ENCODE measurements around the gene NUP54.

The NUP54 gene

GRCh38 chr4:76148142-76148865, at the start of gene NUP54:
Gene NUP54, minus strand, starts transcription at chr4:76148397. Its CDS starts 23 bp downstream, at chr4:76148374.
- DNase-seq = peak; percentile 69 to 94 (median 89)

DNA sequence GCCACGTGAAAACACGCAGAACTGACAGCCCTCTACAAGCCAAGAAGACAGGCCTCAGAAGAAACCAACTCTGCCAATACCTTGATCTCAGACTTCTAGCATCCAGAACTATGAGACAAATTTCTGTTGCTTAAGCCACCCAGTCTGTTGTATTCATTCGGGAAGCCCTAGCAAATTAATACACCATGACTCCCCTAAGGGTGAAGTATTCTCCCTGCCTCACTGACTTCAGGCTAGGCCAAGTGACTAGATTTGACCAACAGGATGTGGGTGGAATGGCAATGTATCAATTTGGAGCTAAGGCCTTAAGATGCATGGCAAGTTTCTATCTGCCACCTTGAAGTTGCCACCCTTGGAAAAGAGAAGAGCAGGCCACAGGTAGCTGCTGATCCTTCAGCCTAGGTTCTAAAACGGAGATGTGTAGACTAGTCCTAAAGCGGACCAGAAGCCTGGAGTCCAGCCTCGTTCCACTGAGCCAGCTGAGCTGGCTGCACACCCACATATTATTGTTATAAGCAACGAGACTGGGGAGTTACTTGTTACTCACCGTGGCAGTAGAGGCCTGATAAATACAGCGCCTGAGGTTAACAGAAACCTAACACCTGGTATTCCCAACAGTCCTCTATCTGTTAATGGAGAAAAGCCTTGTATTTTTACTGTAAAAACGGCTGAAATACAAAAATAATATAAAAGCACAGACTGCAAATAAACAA, 49.0 kb upstream of the NUP54 start:
- DNase-seq = peak in 3 of 14 donors; percentile 7 to 20 (median 19)

- DNase-seq = no peak
Measured at GRCh38 chr4:76196376-76196775, 48.2 kb upstream of the NUP54 start.

DNA sequence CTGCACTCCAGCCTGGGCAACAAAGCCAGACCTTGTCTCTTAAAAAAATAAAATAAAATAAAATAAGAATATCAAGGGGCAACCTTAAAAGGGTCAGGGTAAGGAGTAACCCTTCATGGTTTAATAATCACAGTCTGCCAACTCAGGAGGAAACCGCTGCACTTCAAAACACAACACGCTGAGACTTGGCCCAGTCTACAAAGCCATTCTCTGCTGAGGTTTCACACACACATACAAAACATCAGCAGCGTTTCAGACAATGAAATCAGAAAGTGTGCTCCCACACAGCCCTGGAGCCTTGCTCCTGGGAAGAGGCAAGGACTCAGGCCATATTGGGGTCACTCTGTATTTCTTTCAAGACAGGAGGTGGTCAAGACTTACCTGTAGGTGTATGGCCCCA, 47.1 kb upstream of the NUP54 start:
- DNase-seq = no peak

GRCh38 chr4:76194325-76194724, 46.1 kb upstream of the NUP54 start:
- peak in 1 of 14 donors; percentile 4 for DNase-seq

GRCh38 chr4:76192236-76192635, 44.0 kb upstream of the NUP54 start:
- DNase-seq = no peak

- peak in 3 of 14 donors; percentile 11 to 27 (median 24) for DNase-seq
Measured at GRCh38 chr4:76188557-76188956, 40.4 kb upstream of the NUP54 start.

GRCh38 chr4:76188149-76188548, 40.0 kb upstream of the NUP54 start:
- no peak for DNase-seq

DNA sequence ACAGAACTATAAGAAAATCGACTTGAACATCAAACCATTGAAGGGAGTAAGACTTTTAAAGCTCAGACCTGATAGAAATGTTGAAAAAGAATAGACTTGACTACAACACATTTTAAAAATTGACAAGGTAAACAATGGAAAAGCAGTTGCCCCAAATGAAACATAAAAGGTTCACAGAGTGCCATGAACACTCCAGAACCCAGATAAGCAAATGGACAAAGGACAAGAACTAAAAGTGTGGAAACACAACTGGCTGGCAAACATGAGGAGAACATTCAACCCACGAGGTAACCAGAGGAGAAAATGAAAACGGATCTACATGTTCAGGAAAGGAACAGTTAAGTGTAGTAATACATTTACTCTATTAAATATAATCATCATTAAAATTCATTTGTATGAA, 39.0 kb upstream of the NUP54 start:
- no peak for DNase-seq

- DNase-seq = no peak
Measured at GRCh38 chr4:76182463-76182862, 34.3 kb upstream of the NUP54 start.

GRCh38 chr4:76179398-76180318, 31.5 kb upstream of the NUP54 start:
- DNase-seq = peak in 13 of 14 donors; percentile 28 to 83 (median 72)

DNA sequence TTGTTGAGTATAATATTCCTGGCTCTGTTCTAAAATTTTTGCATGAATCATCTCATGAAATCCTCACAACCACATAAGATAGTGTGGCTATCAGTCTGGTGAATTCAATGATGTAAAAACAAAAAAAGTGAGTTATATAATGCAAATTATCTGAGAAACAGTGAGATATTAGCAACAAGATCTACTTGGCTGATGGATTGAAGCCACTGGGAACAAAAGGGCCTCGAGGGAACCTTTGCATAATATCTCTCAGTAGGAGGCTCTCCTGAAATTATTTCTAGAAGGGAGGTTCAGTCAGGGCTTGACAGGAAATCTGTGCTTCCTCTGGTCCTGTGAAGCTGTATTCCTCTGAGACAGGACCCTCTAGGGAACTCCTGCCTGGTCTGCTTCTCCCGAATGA, 30.1 kb upstream of the NUP54 start:
- no peak for DNase-seq

GRCh38 chr4:76177709-76178108, 29.5 kb upstream of the NUP54 start:
- no peak for DNase-seq

GRCh38 chr4:76175336-76175735, 27.1 kb upstream of the NUP54 start:
- no peak for DNase-seq

DNA sequence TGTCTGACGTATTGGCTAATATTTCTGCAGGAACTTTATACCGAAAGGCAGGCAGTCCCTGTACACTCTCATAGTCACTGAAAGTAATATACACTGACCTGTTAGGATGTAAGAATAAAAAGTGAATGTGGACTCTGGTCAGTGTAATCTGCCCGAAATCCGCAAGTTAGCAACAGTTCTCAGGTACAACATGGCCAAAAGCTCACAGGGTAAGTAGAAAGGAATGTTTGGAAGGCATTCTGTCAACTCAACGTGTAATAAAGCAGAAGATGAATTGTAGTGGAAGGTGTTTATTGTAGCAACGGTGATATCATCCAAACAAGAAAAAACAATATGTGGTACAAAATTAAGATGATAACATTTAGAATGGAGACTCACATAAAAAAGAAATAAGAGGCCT, 26.0 kb upstream of the NUP54 start:
- DNase-seq = no peak

DNA sequence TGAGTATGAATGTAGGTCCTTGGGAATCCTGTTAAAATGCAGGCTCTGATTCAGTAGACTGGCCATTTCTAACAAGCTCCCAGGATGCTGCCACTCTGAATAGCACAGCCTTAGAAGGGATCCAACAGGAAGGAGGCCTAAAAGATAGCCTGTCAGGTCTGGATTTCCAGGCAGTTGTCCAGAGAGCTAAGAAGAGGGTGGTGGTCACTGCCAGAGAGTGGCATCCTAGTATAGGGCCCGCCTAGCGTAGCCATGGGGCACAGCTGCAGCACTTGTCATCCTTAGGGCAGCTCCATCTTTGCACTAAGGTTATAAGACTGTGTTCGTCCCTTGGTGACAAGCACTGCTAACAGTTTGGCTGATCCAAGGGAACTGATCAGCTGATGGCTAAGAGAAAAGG, 20.5 kb upstream of the NUP54 start:
- no peak for DNase-seq

- no peak for DNase-seq
Measured at GRCh38 chr4:76166480-76166879, 18.3 kb upstream of the NUP54 start.

GRCh38 chr4:76160355-76160754, 12.2 kb upstream of the NUP54 start:
- no peak for DNase-seq

DNA sequence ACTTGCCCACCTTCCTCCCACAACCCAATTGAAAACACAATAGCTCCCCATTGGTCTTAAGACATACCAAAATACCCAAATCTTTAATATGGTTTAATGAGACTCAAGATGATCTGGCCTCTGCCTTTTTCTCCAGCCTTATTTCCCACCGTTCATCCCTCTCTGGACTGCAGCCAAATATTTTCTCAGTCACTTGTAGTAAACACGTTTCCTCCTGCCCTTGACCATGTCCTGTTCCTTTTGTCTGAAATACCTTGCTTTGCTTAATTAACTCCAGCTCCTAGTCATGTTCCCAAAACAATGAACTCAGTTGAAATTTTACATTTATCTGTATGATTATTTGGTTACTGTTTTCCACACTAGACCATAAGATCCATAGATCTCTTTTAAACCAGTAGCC, 8.4 kb upstream of the NUP54 start:
- no peak for DNase-seq

DNA sequence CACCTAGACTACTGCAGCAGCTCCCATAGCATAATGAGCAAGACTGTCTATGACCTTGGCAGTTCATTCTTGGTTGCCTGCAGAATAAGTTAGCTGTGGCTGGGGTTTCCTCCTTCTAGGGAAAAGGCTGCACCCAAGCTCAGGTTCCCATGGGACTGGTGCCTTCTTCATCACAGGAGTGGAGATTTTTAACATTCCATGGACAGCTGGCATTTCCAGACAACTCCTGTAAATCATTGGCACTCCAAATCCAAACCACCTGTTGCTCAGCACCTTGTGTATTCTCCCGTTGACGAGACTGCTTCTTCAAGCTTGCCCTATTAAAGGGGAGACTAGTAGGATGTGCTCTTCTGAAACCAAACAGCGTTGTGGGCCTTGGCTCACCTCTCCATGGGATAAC, 7.8 kb upstream of the NUP54 start:
- DNase-seq = no peak

DNA sequence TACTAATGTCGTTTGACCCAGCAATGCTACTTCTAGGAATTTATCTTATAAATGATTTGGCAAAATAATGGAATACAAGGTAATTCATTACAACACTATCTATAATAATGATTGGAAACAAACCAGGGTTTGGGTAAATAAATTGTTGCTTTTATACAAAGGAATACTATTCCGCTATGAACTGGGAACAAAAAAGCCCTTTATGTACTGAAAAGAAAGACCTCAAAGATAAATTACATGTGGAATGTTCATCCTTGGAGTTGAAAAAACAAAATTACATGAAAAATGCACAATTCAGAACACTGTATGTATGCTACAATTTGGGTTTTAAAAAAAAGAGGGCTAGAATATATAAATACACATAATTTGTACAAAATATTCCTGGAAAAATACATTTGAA, 5.2 kb upstream of the NUP54 start:
- DNase-seq = no peak

DNA sequence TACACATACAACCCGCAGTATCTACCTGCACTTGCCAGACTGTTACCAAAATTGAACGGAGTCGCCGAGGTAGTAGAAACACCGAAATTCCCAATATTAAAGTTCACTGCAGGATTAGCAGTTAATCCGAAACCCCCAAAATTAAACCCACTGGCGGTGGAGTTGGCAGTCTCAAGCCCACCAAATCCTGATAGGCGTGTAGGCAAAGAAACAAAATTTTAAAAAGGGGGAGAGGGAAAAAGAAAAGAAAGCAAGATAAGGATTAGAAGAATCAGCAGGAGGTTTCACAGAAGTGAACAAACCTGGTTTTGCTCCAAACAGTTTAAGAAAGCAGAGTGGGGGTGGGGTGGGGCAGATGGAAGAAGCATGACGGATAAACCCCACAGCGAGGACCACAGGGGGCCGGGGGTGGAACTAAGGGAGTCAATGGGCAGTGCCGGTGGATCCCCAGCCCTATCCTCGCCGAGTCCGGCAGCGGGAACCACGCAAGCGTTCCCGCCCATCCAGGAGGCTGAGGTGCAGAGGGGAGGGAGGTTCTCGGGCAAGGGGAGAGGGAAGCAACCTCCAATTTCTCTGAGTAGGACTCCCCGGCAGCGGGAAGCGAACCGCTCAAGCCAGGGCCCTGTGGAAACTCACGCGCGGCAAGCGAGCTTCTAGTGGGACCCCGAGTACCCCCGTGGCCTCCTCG, 599 bp downstream of the NUP54 start:
- peak in 3 of 14 donors; percentile 39 to 75 (median 66) for DNase-seq

Data from C1 segment of cervical spinal cord (tissue), 14 donors.